Uterus (tissue), 4 donors: Measurements from ENCODE around the gene DAPK3. TPM values are rescaled to one million over a fixed set of nuclear protein-coding genes. Genes with fewer than 3 reads are reported as not detected.
"Not testable (repeated sequence)": the region's sequence is repeated elsewhere in the genome, so short reads cannot be mapped to it uniquely, and the experiment has no call there.

ENCODE experiments used
- DNase-seq, 2 donors: peaks; one replicate each; pipeline ENCODE4 v3.0.0-alpha.2; 2019 to 2020
- H3K27ac ChIP-seq, 2 donors: fragments of 200-600 bp; sonication (generic); 1 replicate in 1 of 2; 2 replicates in 1 of 2; pipeline ENCODE4 v1.5.1; 2016 to 2018
- H3K27me3 ChIP-seq, 2 donors: fragments of 200-600 bp; sonication (generic); one replicate each; pipeline ENCODE4 v1.5.1; 2018 to 2019; ENCODE audit warnings: control low read depth in 1 of 2
- H3K36me3 ChIP-seq, 2 donors: fragments of 200-600 bp; sonication (generic); one replicate each; pipeline ENCODE4 v1.5.1; 2019; ENCODE audit warnings: control low read depth in 1 of 2
- H3K4me1 ChIP-seq, 2 donors: fragments of 200-600 bp; sonication (generic); one replicate each; pipeline ENCODE4 v1.5.1; 2018 to 2019; ENCODE audit warnings: control low read depth in 1 of 2
- H3K4me3 ChIP-seq, 2 donors: fragments of 200-600 bp; sonication (generic); 1 replicate in 1 of 2; 2 replicates in 1 of 2; pipeline ENCODE4 v1.5.1; 2018 to 2019; ENCODE audit warnings: mild to moderate bottlenecking in 1 of 2
- H3K9me3 ChIP-seq, 2 donors: fragments of 200-600 bp; sonication (generic); one replicate each; pipeline ENCODE4 v1.5.1; 2019; ENCODE audit warnings: control low read depth in 1 of 2
- POLR2A ChIP-seq, 2 donors: fragments of 450-650 bp; IDR thresholded peaks; one replicate each; pipeline ENCODE4 v1.6.1; 2016; ENCODE audit warnings: antibody characterized with exemption in 2 of 2, mild to moderate bottlenecking in 1 of 2, moderate library complexity in 1 of 2
- intact Hi-C: fragments of 100-400 bp; cut with DNase I; formaldehyde crosslinking; loops from one replicate; pipeline ENCODE4 v1.15.1; 2023; ENCODE audit warnings: low total_unique reads
- total RNA-seq, 4 donors: library from RNA; depleted of rRNA in 3 of 4; stranded (reverse); fragments of >200 nt in 3 of 4; gene quantifications; one replicate each; pipeline versions ENCODE4 v1.1.0 to v1.2.4, GENCODE V29; 2014 to 2023
- TF ChIP-seq, protein P1 (sequence below), 4 experiments: fragments of 200-600 bp in 2 of 4; fragments of 450-650 bp in 2 of 4; sonication (generic) in 2 of 4; IDR thresholded peaks; one replicate each; pipeline ENCODE4 v1.5.1; 2016 to 2019; ENCODE audit warnings: antibody characterized with exemption in 4 of 4, mild to moderate bottlenecking in 2 of 4, moderate library complexity in 1 of 4
- donor health status: DM: yes; HTN: yes; CAD: no.

Gene DAPK3
- total RNA-seq, 4 donors from 2014 or later = 7.1 to 119 (median 91.9) TPM

DNA sequence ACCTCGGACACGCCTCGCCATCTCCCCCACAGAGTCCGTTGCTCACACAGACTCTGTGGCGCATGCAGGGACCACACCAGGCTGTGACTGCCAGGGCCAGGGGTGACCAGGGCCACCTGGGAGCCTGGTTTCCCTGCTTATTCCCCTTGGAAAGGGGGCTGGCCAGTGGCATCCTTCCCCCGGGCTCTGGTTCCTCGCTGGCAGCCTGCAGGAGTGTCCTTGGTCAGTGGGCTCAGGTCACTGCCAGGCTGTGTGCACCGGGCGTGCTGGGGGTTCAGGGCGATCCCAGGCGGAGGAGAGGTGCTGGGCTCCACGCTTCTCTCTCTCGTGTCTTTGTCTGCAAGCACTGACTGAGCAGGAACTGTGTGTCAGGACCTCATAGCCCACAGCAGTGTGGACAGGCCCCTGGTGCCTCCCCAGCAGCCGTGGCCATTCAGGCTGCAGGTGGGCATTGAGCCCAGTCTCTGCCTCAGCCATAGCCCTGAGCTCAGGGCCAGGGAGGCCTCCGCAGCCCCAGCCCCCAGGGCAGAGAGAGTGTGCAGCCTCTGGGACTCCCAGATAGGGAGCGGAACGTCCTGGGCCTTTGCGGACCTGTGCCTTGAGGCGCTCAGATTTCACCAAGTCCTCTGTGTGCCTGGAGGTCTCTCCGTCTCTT is 43.1 kb upstream of the DAPK3 start:
- Histone ChIP-seq H3K4me1 (peaks cover 0 to 43% of the 10 kb centered on the region in 2 donors), H3K4me3 (no peak overlapping the region), H3K36me3 (no peaks in the 10 kb centered on the region), H3K27ac (no peak overlapping the region), H3K27me3 (no peaks in the 10 kb centered on the region), H3K9me3 (no peaks in the 10 kb centered on the region)
- DNase-seq = no peak
- intact Hi-C loops = no loop called here
- TF ChIP-seq POLR2A (IDR thresholded peaks at IDR 0.05) = no peak
- TF ChIP-seq, protein P1, sequence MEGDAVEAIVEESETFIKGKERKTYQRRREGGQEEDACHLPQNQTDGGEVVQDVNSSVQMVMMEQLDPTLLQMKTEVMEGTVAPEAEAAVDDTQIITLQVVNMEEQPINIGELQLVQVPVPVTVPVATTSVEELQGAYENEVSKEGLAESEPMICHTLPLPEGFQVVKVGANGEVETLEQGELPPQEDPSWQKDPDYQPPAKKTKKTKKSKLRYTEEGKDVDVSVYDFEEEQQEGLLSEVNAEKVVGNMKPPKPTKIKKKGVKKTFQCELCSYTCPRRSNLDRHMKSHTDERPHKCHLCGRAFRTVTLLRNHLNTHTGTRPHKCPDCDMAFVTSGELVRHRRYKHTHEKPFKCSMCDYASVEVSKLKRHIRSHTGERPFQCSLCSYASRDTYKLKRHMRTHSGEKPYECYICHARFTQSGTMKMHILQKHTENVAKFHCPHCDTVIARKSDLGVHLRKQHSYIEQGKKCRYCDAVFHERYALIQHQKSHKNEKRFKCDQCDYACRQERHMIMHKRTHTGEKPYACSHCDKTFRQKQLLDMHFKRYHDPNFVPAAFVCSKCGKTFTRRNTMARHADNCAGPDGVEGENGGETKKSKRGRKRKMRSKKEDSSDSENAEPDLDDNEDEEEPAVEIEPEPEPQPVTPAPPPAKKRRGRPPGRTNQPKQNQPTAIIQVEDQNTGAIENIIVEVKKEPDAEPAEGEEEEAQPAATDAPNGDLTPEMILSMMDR (IDR thresholded peaks at IDR 0.05) = no peak

DNA sequence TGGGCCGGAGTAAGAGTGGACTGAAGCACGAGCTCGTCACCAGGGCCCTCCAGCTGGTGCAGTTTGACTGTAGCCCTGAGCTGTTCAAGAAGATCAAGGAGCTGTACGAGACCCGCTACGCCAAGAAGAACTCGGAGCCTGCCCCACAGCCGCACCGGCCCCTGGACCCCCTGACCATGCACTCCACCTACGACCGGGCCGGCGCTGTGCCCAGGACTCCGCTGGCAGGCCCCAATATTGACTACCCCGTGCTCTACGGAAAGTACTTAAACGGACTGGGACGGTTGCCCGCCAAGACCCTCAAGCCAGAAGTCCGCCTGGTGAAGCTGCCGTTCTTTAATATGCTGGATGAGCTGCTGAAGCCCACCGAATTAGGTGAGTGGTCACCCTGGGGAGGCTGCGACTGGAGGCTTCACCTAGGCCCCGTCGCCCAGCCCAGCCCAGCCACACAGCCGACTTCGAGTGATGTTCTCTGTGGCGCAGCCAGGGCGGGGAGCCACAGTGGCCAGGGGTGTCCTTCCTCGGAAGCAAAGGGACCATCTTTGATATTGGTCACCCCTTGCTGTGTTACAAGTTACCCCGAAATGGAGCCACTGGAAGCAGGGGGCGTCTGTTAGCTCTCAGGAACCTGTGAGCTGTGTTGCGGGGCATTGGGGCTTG is 42.2 kb upstream of the DAPK3 start:
- H3K9me3 ChIP-seq = no peaks in the 10 kb centered on the region
- no peak overlapping the region for H3K27ac ChIP-seq
- intact Hi-C loops = no loop called here
- no peak for DNase-seq
- TF ChIP-seq, protein P1 (IDR thresholded peaks at IDR 0.05) = no peak
- TF ChIP-seq POLR2A (IDR thresholded peaks at IDR 0.05) = no peak
- no peaks in the 10 kb centered on the region for H3K27me3 ChIP-seq
- peaks cover 0 to 47% of the 10 kb centered on the region in 2 donors for H3K4me1 ChIP-seq
- no peak overlapping the region for H3K4me3 ChIP-seq
- no peaks in the 10 kb centered on the region for H3K36me3 ChIP-seq

DNA sequence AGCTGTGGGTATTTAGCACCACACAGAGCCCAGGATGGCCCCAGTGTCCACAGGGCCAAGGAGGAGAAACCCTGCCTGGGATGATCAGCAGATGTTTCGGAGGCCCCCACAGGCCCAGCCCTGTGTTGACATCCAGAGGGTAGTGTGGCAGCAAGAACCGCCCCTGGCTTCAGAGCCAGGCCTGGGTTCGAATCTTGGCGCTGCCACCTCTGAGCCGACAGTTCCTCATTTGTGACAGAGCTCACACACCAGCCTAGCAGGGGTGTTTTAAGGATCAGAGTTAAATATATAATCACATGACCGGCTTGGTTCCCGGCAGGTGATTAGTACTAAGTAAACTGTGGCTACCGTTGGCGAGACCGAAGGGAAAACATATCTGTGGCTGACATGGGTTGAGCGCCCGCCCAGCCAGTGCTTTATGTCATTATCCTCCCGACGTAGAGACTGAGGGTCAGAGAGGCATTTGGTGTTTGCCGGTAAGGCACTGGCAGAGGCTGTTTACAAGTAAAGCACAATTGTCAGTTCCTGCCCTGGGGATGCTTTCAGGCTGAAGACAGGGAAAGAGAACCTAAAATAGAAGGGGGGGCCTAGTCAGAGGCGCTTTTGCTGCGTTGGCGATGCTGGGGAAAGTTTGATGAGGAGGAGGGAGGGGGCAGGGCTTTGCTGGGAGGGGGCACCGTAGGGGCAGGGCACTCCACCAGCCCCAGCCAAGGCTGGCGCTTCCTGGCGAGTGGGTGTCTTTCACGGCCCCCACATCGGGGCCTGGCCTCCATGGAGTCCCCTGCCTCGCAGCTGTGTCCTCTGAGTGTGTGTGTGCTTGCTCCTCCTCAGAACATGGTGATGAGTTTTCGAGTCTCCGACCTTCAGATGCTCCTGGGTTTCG is 41.4 kb upstream of the DAPK3 start:
- H3K4me1 ChIP-seq = peaks cover 0 to 47% of the 10 kb centered on the region in 2 donors
- no peaks in the 10 kb centered on the region for H3K36me3 ChIP-seq
- no peak overlapping the region for H3K27ac ChIP-seq
- no peaks in the 10 kb centered on the region for H3K9me3 ChIP-seq
- TF ChIP-seq, protein P1 (IDR thresholded peaks at IDR 0.05) = no peak
- no peak for TF ChIP-seq POLR2A (IDR thresholded peaks at IDR 0.05)
- no peaks in the 10 kb centered on the region for H3K27me3 ChIP-seq
- no peak for DNase-seq
- H3K4me3 ChIP-seq = no peak overlapping the region
- intact Hi-C loops = no loop called here

DNA sequence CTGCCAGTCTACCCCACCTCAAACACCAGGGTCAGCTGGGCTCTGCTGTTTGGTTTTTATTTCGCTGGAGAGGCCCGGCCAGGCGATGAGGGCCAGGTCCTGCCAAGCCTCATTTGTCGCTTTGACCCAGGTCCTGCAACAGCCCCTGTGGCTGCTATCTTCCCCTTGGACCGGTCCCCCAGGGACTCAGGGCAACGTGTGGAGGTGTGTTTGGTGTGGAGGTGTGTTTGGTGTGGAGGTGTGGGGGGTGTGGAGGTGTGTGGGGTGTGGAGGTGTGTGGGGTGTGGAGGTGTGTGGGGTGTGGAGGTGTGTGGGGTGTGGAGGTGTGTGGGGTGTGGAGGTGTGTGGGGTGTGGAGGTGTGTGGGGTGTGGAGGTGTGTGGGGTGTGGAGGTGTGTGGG is 40.5 kb upstream of the DAPK3 start:
- intact Hi-C loops, H3K27ac ChIP-seq, H3K36me3 ChIP-seq, H3K27me3 ChIP-seq, H3K9me3 ChIP-seq, DNase-seq, H3K4me3 ChIP-seq: not testable (repeated sequence)
- peaks cover 0 to 47% of the 10 kb centered on the region in 2 donors for H3K4me1 ChIP-seq

DNA sequence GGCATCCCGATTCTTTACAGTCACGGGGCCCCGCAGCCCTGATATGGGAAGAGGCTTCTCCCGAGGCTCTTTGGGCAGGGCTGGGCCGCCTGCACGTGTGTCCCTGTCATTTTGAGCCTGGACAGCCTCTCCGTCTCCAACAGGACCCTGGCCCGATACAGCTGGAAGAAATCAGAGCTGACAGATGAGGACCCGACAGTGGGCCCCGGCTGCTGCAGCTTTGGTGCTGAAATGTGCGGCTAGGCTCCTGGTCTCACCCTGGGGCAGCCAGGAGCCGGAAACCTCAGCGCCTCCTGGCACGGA is 39.9 kb upstream of the DAPK3 start:
- no peaks in the 10 kb centered on the region for H3K27me3 ChIP-seq
- no peak overlapping the region for H3K4me3 ChIP-seq
- H3K27ac ChIP-seq = no peak overlapping the region
- DNase-seq = no peak
- H3K36me3 ChIP-seq = no peaks in the 10 kb centered on the region
- intact Hi-C loops = no loop called here
- TF ChIP-seq POLR2A (IDR thresholded peaks at IDR 0.05) = no peak
- TF ChIP-seq, protein P1 (IDR thresholded peaks at IDR 0.05) = no peak
- peaks cover 0 to 42% of the 10 kb centered on the region in 2 donors for H3K4me1 ChIP-seq
- no peaks in the 10 kb centered on the region for H3K9me3 ChIP-seq
